SK-N-SH treated with all-trans-retinoic acid at 6 μM for 48 hours (cell line): Measurements from ENCODE around the gene DCAF4L1.

Source experiments
- ATAC-seq: fragments of 200-7000 bp; cut with Tn5 transposase; 3 replicates; pipeline ENCODE4 v1.9.1; 2020; ENCODE audit warnings: mild to moderate bottlenecking, moderate library complexity
- ARNTL ChIP-seq: fragments of 450-650 bp; formaldehyde crosslinking; IDR thresholded peaks from 2 replicates; pipeline ENCODE4 v1.5.0; 2020; ENCODE audit warnings: low read depth, mild to moderate bottlenecking, moderate library complexity, borderline replicate concordance
- CSDC2 ChIP-seq: fragments of 250-450 bp; sonication (Bioruptor Pico); IDR thresholded peaks from 2 replicates; pipeline ENCODE4 v1.5.0; 2020; ENCODE audit warnings: mild to moderate bottlenecking, moderate library complexity
- GLIS3 ChIP-seq: fragments of 250-450 bp; sonication (Bioruptor Pico); IDR thresholded peaks from 2 replicates; pipeline ENCODE4 v1.5.0; 2020; ENCODE audit warnings: mild to moderate bottlenecking, moderate library complexity
- ISL1 ChIP-seq: fragments of 250-450 bp; sonication (Bioruptor Pico); IDR thresholded peaks from 2 replicates; pipeline ENCODE4 v2.1.2; 2022; ENCODE audit warnings: mild to moderate bottlenecking, moderate library complexity
- OSR1 ChIP-seq: fragments of 250-450 bp; sonication (Bioruptor Pico); IDR thresholded peaks from 2 replicates; pipeline ENCODE4 v1.8.0; 2022; ENCODE audit warnings: moderate library complexity, mild to moderate bottlenecking, inconsistent platforms
- PPARA ChIP-seq: fragments of 250-450 bp; sonication (Bioruptor Pico); IDR thresholded peaks from 2 replicates; pipeline ENCODE4 v1.5.0; 2020; ENCODE audit warnings: mild to moderate bottlenecking, borderline replicate concordance
- RARB ChIP-seq: fragments of 250-450 bp; sonication (Bioruptor Pico); IDR thresholded peaks from 2 replicates; pipeline ENCODE4 v1.8.0; 2021; ENCODE audit warnings: mild to moderate bottlenecking, moderate library complexity
- SNAI2 ChIP-seq: fragments of 250-450 bp; sonication (Bioruptor Pico); IDR thresholded peaks from 2 replicates; pipeline ENCODE4 v1.5.0; 2020; ENCODE audit warnings: mild to moderate bottlenecking, moderate library complexity
- TCF4 ChIP-seq: fragments of 250-450 bp; sonication (Bioruptor Pico); IDR thresholded peaks from 2 replicates; pipeline ENCODE4 v1.8.0; 2021; ENCODE audit warnings: mild to moderate bottlenecking, moderate library complexity, borderline replicate concordance
- TOX ChIP-seq: fragments of 250-450 bp; sonication (Bioruptor Pico); IDR thresholded peaks from 2 replicates; pipeline ENCODE4 v1.8.0; 2021; ENCODE audit warnings: mild to moderate bottlenecking, moderate library complexity, borderline replicate concordance
- ZC3H10 ChIP-seq: fragments of 250-450 bp; sonication (Bioruptor Pico); IDR thresholded peaks from 2 replicates; pipeline ENCODE4 v1.5.1; 2021; ENCODE audit warnings: mild to moderate bottlenecking, moderate library complexity
- ZFP3 ChIP-seq: fragments of 250-450 bp; sonication (Bioruptor Pico); IDR thresholded peaks from 2 replicates; pipeline ENCODE4 v1.5.0; 2020; ENCODE audit warnings: mild to moderate bottlenecking, moderate library complexity
- ZFP30 ChIP-seq: fragments of 450-650 bp; formaldehyde crosslinking; IDR thresholded peaks from 2 replicates; pipeline ENCODE4 v1.5.0; 2022; ENCODE audit warnings: mild to moderate bottlenecking, moderate library complexity
- ZNF70 ChIP-seq: fragments of 450-650 bp; formaldehyde crosslinking; IDR thresholded peaks from 2 replicates; pipeline ENCODE4 v1.5.0; 2020; ENCODE audit warnings: mild to moderate bottlenecking, moderate library complexity
- ZNF8 ChIP-seq: fragments of 450-650 bp; formaldehyde crosslinking; IDR thresholded peaks from 2 replicates; pipeline ENCODE4 v1.5.0; 2020; ENCODE audit warnings: mild to moderate bottlenecking, moderate library complexity
- TF ChIP-seq, protein P1 (sequence below): fragments of 250-450 bp; sonication (Bioruptor Pico); IDR thresholded peaks from 2 replicates; pipeline ENCODE4 v1.5.0; 2020; ENCODE audit warnings: mild to moderate bottlenecking, moderate library complexity
- TF ChIP-seq, protein P2 (sequence below): fragments of 250-450 bp; sonication (Bioruptor Pico); IDR thresholded peaks from 2 replicates; pipeline ENCODE4 v1.5.1; 2020; ENCODE audit warnings: low read depth, mild to moderate bottlenecking, moderate library complexity
- TF ChIP-seq, protein P3 (sequence below): fragments of 250-450 bp; sonication (Bioruptor Pico); IDR thresholded peaks from 2 replicates; pipeline ENCODE4 v1.5.1; 2021; ENCODE audit warnings: mild to moderate bottlenecking, moderate library complexity
- TF ChIP-seq, protein P4 (sequence below): fragments of 250-450 bp; sonication (Bioruptor Pico); IDR thresholded peaks from 2 replicates; pipeline ENCODE4 v1.8.0; 2021; ENCODE audit warnings: low read depth, mild to moderate bottlenecking, moderate library complexity, borderline replicate concordance
- TF ChIP-seq, protein P5 (sequence below): fragments of 250-450 bp; sonication (Bioruptor Pico); IDR thresholded peaks from 2 replicates; pipeline ENCODE4 v1.8.0; 2020; ENCODE audit warnings: mild to moderate bottlenecking, moderate library complexity, borderline replicate concordance

DCAF4L1 gene

DNA sequence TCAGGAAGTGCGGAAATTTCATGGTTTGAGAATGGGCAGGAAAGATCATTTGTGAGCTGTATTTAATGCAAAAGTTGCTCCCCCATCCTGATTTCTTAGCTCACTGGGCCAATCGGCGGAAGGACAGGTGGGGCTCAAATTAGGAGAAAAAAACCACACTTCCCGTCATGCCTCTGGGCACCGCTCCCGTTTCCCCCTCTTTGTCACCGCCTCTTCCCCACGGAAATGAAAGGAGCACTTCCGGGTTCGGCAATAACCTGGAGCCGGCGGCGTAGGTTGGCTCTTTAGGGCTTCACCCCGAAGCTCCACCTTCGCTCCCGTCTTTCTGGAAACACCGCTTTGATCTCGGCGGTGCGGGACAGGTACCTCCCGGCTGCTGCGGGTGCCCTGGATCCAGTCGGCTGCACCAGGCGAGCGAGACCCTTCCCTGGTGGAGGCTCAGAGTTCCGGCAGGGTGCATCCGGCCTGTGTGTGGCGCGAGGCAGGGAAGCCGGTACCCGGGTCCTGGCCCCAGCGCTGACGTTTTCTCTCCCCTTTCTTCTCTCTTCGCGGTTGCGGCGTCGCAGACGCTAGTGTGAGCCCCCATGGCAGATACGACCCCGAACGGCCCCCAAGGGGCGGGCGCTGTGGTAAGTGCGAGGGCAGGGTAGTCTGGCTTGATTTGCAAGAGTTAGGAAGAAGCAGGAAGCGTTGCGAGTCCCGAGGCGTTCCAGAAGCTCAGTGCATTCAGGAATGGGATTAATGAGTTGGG lies 46.5 kb upstream of the DCAF4L1 start, which contains the start of gene TMEM33:
TMEM33 (plus strand) TSS at position 529 of the 751 bp plus-strand sequence; CDS start at position 585, 56 bp downstream.
- ATAC-seq = peak; percentile 97
- TF ChIP-seq, protein P1, sequence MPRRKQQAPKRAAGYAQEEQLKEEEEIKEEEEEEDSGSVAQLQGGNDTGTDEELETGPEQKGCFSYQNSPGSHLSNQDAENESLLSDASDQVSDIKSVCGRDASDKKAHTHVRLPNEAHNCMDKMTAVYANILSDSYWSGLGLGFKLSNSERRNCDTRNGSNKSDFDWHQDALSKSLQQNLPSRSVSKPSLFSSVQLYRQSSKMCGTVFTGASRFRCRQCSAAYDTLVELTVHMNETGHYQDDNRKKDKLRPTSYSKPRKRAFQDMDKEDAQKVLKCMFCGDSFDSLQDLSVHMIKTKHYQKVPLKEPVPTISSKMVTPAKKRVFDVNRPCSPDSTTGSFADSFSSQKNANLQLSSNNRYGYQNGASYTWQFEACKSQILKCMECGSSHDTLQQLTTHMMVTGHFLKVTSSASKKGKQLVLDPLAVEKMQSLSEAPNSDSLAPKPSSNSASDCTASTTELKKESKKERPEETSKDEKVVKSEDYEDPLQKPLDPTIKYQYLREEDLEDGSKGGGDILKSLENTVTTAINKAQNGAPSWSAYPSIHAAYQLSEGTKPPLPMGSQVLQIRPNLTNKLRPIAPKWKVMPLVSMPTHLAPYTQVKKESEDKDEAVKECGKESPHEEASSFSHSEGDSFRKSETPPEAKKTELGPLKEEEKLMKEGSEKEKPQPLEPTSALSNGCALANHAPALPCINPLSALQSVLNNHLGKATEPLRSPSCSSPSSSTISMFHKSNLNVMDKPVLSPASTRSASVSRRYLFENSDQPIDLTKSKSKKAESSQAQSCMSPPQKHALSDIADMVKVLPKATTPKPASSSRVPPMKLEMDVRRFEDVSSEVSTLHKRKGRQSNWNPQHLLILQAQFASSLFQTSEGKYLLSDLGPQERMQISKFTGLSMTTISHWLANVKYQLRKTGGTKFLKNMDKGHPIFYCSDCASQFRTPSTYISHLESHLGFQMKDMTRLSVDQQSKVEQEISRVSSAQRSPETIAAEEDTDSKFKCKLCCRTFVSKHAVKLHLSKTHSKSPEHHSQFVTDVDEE (CRISPR knock-in tag) = 0 out of 2 replicates have a peak, but pooled peaks have one; percentile 16
- no peak for TF ChIP-seq CSDC2 (CRISPR knock-in tag)
- TF ChIP-seq, protein P2, sequence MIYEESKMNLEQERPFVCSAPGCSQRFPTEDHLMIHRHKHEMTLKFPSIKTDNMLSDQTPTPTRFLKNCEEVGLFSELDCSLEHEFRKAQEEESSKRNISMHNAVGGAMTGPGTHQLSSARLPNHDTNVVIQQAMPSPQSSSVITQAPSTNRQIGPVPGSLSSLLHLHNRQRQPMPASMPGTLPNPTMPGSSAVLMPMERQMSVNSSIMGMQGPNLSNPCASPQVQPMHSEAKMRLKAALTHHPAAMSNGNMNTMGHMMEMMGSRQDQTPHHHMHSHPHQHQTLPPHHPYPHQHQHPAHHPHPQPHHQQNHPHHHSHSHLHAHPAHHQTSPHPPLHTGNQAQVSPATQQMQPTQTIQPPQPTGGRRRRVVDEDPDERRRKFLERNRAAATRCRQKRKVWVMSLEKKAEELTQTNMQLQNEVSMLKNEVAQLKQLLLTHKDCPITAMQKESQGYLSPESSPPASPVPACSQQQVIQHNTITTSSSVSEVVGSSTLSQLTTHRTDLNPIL (CRISPR knock-in tag) = no peak
- TF ChIP-seq GLIS3 (CRISPR knock-in tag) = 0 out of 2 replicates have a peak, but pooled peaks have one; percentile 31

DNA sequence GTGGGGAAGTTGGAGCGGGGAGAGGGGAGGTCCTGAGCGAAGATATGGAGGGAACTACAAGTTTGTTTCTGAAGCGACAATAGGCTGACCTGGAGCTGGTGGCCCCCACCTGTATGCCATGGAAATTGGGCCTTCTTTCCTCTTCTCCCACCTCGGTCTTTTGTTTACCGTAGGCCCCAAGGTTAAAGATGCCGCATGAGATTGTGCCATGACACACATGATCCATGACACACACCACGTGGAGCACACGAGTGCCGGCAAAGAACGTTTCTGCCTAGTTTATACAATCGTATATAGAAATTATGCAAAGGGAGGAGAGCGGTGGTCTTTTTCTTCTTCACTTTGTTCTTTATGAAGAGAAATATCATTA lies 45.9 kb upstream of the DCAF4L1 start:
- TF ChIP-seq, protein P3, sequence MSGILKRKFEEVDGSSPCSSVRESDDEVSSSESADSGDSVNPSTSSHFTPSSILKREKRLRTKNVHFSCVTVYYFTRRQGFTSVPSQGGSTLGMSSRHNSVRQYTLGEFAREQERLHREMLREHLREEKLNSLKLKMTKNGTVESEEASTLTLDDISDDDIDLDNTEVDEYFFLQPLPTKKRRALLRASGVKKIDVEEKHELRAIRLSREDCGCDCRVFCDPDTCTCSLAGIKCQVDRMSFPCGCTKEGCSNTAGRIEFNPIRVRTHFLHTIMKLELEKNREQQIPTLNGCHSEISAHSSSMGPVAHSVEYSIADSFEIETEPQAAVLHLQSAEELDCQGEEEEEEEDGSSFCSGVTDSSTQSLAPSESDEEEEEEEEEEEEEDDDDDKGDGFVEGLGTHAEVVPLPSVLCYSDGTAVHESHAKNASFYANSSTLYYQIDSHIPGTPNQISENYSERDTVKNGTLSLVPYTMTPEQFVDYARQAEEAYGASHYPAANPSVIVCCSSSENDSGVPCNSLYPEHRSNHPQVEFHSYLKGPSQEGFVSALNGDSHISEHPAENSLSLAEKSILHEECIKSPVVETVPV (CRISPR knock-in tag) = no peak
- TF ChIP-seq ZFP3 (CRISPR knock-in tag) (no peak), ISL1 (CRISPR knock-in tag) (no peak), TCF4 (CRISPR knock-in tag) (no peak), RARB (no peak), PPARA (CRISPR knock-in tag) (no peak)
- TF ChIP-seq, protein P2 (CRISPR knock-in tag) = no peak
- peak; percentile 40 for ATAC-seq

DNA sequence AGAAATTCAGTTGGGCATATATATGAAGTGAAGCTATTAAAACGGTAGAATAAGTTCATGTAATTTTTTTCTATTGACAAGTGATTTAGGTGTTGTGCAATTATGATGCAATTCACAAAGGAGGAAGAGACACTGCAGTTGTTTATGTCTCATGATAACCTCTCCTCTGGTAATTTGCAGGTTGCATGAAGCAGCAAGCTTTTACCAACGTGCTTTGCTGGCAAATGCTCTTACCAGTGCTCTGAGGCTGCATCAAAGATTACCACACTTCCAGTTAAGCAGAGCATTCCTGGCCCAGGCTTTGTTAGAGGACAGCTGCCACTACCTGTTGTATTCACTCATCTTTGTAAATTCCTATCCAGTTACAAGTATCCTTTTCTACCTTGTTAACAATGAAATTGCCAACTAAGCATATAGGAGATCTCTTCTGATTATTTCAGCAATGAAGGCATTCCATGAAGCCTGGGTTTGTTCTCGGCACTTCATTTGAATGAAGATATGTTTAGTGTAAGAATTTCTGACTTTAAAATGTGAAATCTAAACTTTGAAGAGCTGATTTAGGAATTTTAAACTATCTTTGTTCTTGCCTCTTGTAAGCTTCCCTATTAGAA lies 42.4 kb upstream of the DCAF4L1 start:
- no peak for ATAC-seq
- TF ChIP-seq ZFP30 (CRISPR knock-in tag) (no peak), TCF4 (CRISPR knock-in tag) (no peak), ZC3H10 (CRISPR knock-in tag) (no peak)
- TF ChIP-seq, protein P4, sequence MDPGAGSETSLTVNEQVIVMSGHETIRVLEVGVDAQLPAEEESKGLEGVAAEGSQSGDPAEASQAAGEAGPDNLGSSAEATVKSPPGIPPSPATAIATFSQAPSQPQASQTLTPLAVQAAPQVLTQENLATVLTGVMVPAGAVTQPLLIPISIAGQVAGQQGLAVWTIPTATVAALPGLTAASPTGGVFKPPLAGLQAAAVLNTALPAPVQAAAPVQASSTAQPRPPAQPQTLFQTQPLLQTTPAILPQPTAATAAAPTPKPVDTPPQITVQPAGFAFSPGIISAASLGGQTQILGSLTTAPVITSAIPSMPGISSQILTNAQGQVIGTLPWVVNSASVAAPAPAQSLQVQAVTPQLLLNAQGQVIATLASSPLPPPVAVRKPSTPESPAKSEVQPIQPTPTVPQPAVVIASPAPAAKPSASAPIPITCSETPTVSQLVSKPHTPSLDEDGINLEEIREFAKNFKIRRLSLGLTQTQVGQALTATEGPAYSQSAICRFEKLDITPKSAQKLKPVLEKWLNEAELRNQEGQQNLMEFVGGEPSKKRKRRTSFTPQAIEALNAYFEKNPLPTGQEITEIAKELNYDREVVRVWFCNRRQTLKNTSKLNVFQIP = no peak
- TF ChIP-seq, all 23 proteins: peak for 0

DNA sequence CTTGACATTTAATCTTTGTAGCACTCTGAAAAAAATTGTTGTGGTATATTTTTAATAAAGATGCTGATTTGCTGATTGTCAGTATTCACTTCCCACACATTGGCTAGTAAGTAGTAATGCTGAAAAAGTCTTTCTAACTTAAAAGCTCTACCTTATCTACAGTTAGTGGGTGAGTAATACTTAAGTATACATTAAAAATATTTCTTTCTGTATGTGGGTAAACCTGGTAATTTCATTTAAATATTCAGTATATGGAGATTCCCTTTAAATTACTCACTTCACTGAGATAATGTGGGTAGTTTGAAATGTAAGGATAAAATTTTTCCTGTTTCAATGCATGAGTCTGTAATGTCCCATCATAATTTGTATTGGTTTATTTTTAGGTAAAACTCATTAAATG lies 40.7 kb upstream of the DCAF4L1 start:
- no peak for ATAC-seq
- TF ChIP-seq ZNF70 = no peak
- no peak for TF ChIP-seq OSR1 (CRISPR knock-in tag)
- TF ChIP-seq TOX = no peak
- TF ChIP-seq, protein P1 (CRISPR knock-in tag) = no peak
- no peak for TF ChIP-seq ZNF8 (CRISPR knock-in tag)
- no peak for TF ChIP-seq SNAI2
- TF ChIP-seq ISL1 (CRISPR knock-in tag) = no peak
- no peak for TF ChIP-seq ZFP30 (CRISPR knock-in tag)
- TF ChIP-seq TCF4 (CRISPR knock-in tag) = no peak
- TF ChIP-seq, protein P5, sequence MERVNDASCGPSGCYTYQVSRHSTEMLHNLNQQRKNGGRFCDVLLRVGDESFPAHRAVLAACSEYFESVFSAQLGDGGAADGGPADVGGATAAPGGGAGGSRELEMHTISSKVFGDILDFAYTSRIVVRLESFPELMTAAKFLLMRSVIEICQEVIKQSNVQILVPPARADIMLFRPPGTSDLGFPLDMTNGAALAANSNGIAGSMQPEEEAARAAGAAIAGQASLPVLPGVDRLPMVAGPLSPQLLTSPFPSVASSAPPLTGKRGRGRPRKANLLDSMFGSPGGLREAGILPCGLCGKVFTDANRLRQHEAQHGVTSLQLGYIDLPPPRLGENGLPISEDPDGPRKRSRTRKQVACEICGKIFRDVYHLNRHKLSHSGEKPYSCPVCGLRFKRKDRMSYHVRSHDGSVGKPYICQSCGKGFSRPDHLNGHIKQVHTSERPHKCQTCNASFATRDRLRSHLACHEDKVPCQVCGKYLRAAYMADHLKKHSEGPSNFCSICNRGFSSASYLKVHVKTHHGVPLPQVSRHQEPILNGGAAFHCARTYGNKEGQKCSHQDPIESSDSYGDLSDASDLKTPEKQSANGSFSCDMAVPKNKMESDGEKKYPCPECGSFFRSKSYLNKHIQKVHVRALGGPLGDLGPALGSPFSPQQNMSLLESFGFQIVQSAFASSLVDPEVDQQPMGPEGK (CRISPR knock-in tag) = no peak
- TF ChIP-seq PPARA (CRISPR knock-in tag) = no peak
- TF ChIP-seq GLIS3 (CRISPR knock-in tag) = no peak
- no peak for TF ChIP-seq RARB
- no peak for TF ChIP-seq ARNTL (CRISPR knock-in tag)
- TF ChIP-seq ZFP3 (CRISPR knock-in tag) = no peak
